ENCODE results near the gene RRP1B. TPM values are rescaled to one million over a fixed set of nuclear protein-coding genes. Genes with fewer than 3 reads are reported as not detected.
"Not testable (repeated sequence)": the region's sequence is repeated elsewhere in the genome, so short reads cannot be mapped to it uniquely, and the experiment has no call there.

RRP1B gene
- total and polyA plus RNA-seq, 2 donors (not counting 1 experiment from before 2014, with no cell fraction given), result 6.0 to 22.4 TPM

GRCh38 chr21:43697758-43698643 lies 38.6 kb downstream of the RRP1B start:
- H3K4me1 Mint-ChIP-seq, result peaks cover 5% of the 10 kb centered on the region
- no peaks in the 10 kb centered on the region for H3K79me2 ChIP-seq (ENCODE audit: control insufficient read depth, insufficient read depth, low read length)
- no peaks in the 10 kb centered on the region for H3K9me3 Mint-ChIP-seq (ENCODE audit: insufficient read depth)
- no peak overlapping the region for H3K27ac Mint-ChIP-seq
- H3K4me2 ChIP-seq (replicated peaks; ENCODE audit: low read depth, low read length, poor library complexity, severe bottlenecking), result no peak overlapping the region
- H3K4me1 ChIP-seq (ENCODE audit: control insufficient read depth in 2 of 2, insufficient read depth in 2 of 2, low read length in 2 of 2), result peaks cover 5 to 9% of the 10 kb centered on the region in 2 donors
- peaks cover 4% of the 10 kb centered on the region for H3K27me3 Mint-ChIP-seq
- ATAC-seq (ENCODE audit: low read depth) (no peak), DNase-seq (no peak)
- H3K4me3 Mint-ChIP-seq, result no peak overlapping the region
- no peak overlapping the region for H3K9ac ChIP-seq (ENCODE audit: low read length)
- WGBS (ENCODE audit: insufficient coverage), result 86% methylated on average over 8 of the region's 11 CpGs
- intact Hi-C loops (cut with micrococcal nuclease), result no loop called here
- TF ChIP-seq CTCF (IDR thresholded peaks at IDR 0.05), result no peak
- TF ChIP-seq EZH2 (IDR thresholded peaks at IDR 0.05; ENCODE audit: borderline replicate concordance, insufficient read depth, low read depth, low read length, poor library complexity, severe bottlenecking), result no peak
- H3K36me3 ChIP-seq (replicated peaks in 1 of 2; ENCODE audit: control extremely low read depth in 1 of 2, control insufficient read depth in 1 of 2, extremely low read depth in 1 of 2, insufficient read depth in 2 of 2, low read length in 1 of 2), result peaks cover 7 to 27% of the 10 kb centered on the region in 2 experiments
- ChIA-PET POLR2A (no interaction called here), CTCF (no interaction called here)
- H4K20me1 ChIP-seq (ENCODE audit: control insufficient read depth, insufficient read depth, low read length, poor library complexity, severe bottlenecking), result no peaks in the 10 kb centered on the region
- no peak overlapping the region for H2AFZ ChIP-seq (ENCODE audit: insufficient read depth, low read depth, low read length, poor library complexity, severe bottlenecking)
- H3K4me3 ChIP-seq (ENCODE audit: control extremely low read depth in 1 of 5, extremely low read depth in 1 of 5, insufficient read depth in 1 of 5, low read depth in 2 of 5, low read length in 4 of 5), result no peak overlapping the region
- H3K9me3 ChIP-seq (ENCODE audit: control extremely low read depth in 1 of 3, control insufficient read depth in 2 of 3, insufficient read depth in 1 of 3, low read length in 2 of 3), result no peaks in the 10 kb centered on the region
- H3K27me3 ChIP-seq (replicated peaks in 1 of 4; ENCODE audit: control extremely low read depth in 1 of 4, control insufficient read depth in 3 of 4, insufficient read depth in 4 of 4, low read length in 3 of 4), result peaks cover 0 to 2% (median 0%) of the 10 kb centered on the region in 4 experiments
- no peak overlapping the region for H3K27ac ChIP-seq (ENCODE audit: low read length in 2 of 2)

- H3K27me3 Mint-ChIP-seq; H3K4me1 Mint-ChIP-seq; H3K79me2 ChIP-seq (ENCODE audit: control insufficient read depth, insufficient read depth, low read length); H3K4me3 ChIP-seq (ENCODE audit: control extremely low read depth in 1 of 5, extremely low read depth in 1 of 5, insufficient read depth in 1 of 5, low read depth in 2 of 5, low read length in 4 of 5); CTCF ChIA-PET; H2AFZ ChIP-seq (ENCODE audit: insufficient read depth, low read depth, low read length, poor library complexity, severe bottlenecking); H3K9ac ChIP-seq (ENCODE audit: low read length); H3K27ac Mint-ChIP-seq; H3K27ac ChIP-seq (ENCODE audit: low read length in 2 of 2); DNase-seq; H3K4me3 Mint-ChIP-seq; H3K9me3 Mint-ChIP-seq (ENCODE audit: insufficient read depth); H4K20me1 ChIP-seq (ENCODE audit: control insufficient read depth, insufficient read depth, low read length, poor library complexity, severe bottlenecking); ATAC-seq (ENCODE audit: low read depth); intact Hi-C loops (cut with micrococcal nuclease); POLR2A ChIA-PET; H3K9me3 ChIP-seq (ENCODE audit: control extremely low read depth in 1 of 3, control insufficient read depth in 2 of 3, insufficient read depth in 1 of 3, low read length in 2 of 3); H3K4me2 ChIP-seq (replicated peaks; ENCODE audit: low read depth, low read length, poor library complexity, severe bottlenecking): not testable (repeated sequence)
- Histone ChIP-seq H3K36me3 (replicated peaks in 1 of 2; ENCODE audit: control extremely low read depth in 1 of 2, control insufficient read depth in 1 of 2, extremely low read depth in 1 of 2, insufficient read depth in 2 of 2, low read length in 1 of 2) (peaks cover 5 to 14% of the 10 kb centered on the region in 2 experiments), H3K27me3 (replicated peaks in 1 of 4; ENCODE audit: control extremely low read depth in 1 of 4, control insufficient read depth in 3 of 4, insufficient read depth in 4 of 4, low read length in 3 of 4) (peaks cover 0 to 11% (median 2%) of the 10 kb centered on the region in 4 experiments), H3K4me1 (ENCODE audit: control insufficient read depth in 2 of 2, insufficient read depth in 2 of 2, low read length in 2 of 2) (peaks cover 7 to 12% of the 10 kb centered on the region in 2 donors)
- no CpG with 5 or more reads among the region's 5 CpGs for WGBS (ENCODE audit: insufficient coverage)
Measured at GRCh38 chr21:43699492-43699777, 40.1 kb downstream of the RRP1B start.

All from B cell (primary cell).